K562 (cell line): Measurements from ENCODE around the gene CCL27. TPM values are rescaled to one million over a fixed set of nuclear protein-coding genes. Genes with fewer than 3 reads are reported as not detected.
A peak's percentile ranks its signal among the peaks of the same experiment; 100 is the strongest.

Experiments used
- CREB5 ChIP-seq: fragments of 250-450 bp; sonication (Bioruptor Pico); IDR thresholded peaks from 2 replicates; pipeline ENCODE4 v1.5.0; 2020; ENCODE audit warnings: mild to moderate bottlenecking
- EP300 ChIP-seq: IDR thresholded peaks from 2 replicates; pipeline ENCODE4 v1.6.1; 2012; ENCODE audit warnings: low read length, improper control_type of control experiment
- HDGF ChIP-seq: fragments of 450-650 bp; IDR thresholded peaks from 2 replicates; pipeline ENCODE4 v1.6.1; 2016
- IRF2 ChIP-seq: sonication (generic); formaldehyde crosslinking; IDR thresholded peaks from 2 replicates; pipeline ENCODE4 v1.8.1; 2022; ENCODE audit warnings: mild to moderate bottlenecking, missing genetic modification reagents
- KDM1A ChIP-seq, 2 experiments: fragments of 450-650 bp; IDR thresholded peaks; 2 replicates each; pipeline ENCODE4 v1.6.1; 2016; ENCODE audit warnings: mild to moderate bottlenecking in 2 of 2
- MBD2 ChIP-seq: sonication (generic); IDR thresholded peaks from 2 replicates; pipeline ENCODE4 v1.6.1; 2016; ENCODE audit warnings: low read depth, borderline replicate concordance
- MTA1 ChIP-seq: fragments of 450-650 bp; IDR thresholded peaks from 2 replicates; pipeline ENCODE4 v1.6.1; 2017; ENCODE audit warnings: borderline replicate concordance
- PKNOX1 ChIP-seq: fragments of 450-650 bp; IDR thresholded peaks from 2 replicates; pipeline ENCODE4 v1.6.1; 2016
- POLR2H ChIP-seq: IDR thresholded peaks from 2 replicates; pipeline ENCODE4 v1.6.1; 2016; ENCODE audit warnings: missing genetic modification characterization, low read depth, mild to moderate bottlenecking, control low read depth, missing compliant biosample characterization, moderate library complexity
- RBM22 ChIP-seq: fragments of 200-400 bp; formaldehyde crosslinking; IDR thresholded peaks from 2 replicates; pipeline ENCODE4 v1.6.1; 2018; ENCODE audit warnings: low read length, low read depth; ENCODE audit not compliant: poor library complexity, severe bottlenecking
- SRF ChIP-seq, 2 experiments: fragments of 250-450, 450-650 bp in 1 of 2; sonication (Bioruptor Pico) in 1 of 2; sonication (generic) in 1 of 2; formaldehyde crosslinking; IDR thresholded peaks; 2 replicates each; pipeline versions ENCODE4 v1.5.0 to v1.5.1; 2020 to 2022; ENCODE audit warnings: mild to moderate bottlenecking in 1 of 2, missing genetic modification reagents in 1 of 2
- TEAD1 ChIP-seq, 2 experiments: fragments of 450-650 bp in 1 of 2; sonication (generic) in 1 of 2; formaldehyde crosslinking; IDR thresholded peaks; 2 replicates each; pipeline versions ENCODE4 v1.4.0 to v1.8.0; 2020 to 2022; ENCODE audit warnings: mild to moderate bottlenecking in 2 of 2, missing genetic modification reagents in 1 of 2
- ZBTB49 ChIP-seq: sonication (generic); formaldehyde crosslinking; IDR thresholded peaks from 2 replicates; pipeline ENCODE4 v1.8.0; 2022; ENCODE audit warnings: missing genetic modification reagents, mild to moderate bottlenecking, borderline replicate concordance
- ZBTB5 ChIP-seq: fragments of 450-650 bp; IDR thresholded peaks from 2 replicates; pipeline ENCODE4 v1.6.1; 2017; ENCODE audit warnings: antibody characterized with exemption
- ZHX1 ChIP-seq: fragments of 150-350 bp; conservative IDR thresholded peaks from 2 replicates; pipeline ENCODE4 v1.6.1; 2014; ENCODE audit warnings: low read length
- ZNF133 ChIP-seq: fragments of 250-450 bp; sonication (Bioruptor Pico); IDR thresholded peaks from 2 replicates; pipeline ENCODE4 v1.4.0; 2020; ENCODE audit warnings: mild to moderate bottlenecking
- ZNF695 ChIP-seq: fragments of 450-650 bp; formaldehyde crosslinking; IDR thresholded peaks from 2 replicates; pipeline ENCODE4 v1.4.0; 2020; ENCODE audit warnings: mild to moderate bottlenecking, moderate library complexity
- ZNF76 ChIP-seq: fragments of 250-450 bp; sonication (Bioruptor Pico); IDR thresholded peaks from 2 replicates; pipeline ENCODE4 v1.4.0; 2020; ENCODE audit warnings: mild to moderate bottlenecking, moderate library complexity, borderline replicate concordance
- polyA plus RNA-seq, 8 experiments: library from polyadenylated mRNA; depleted of rRNA in 4 of 8; stranded (reverse) in 5 of 8; unstranded in 3 of 8; fragments of >200 nt; fragmentation: Nextera tagmentation in 2 of 8; fragmentation: Illumina TruSeq in 1 of 8; extraction: Ambion mirVana in 2 of 8; extraction: Trizol in 1 of 8; gene quantifications; 2 replicates each; pipeline versions ENCODE4 v1.2.1 to v1.2.3, GENCODE V29; 2011 to 2014; ENCODE audit warnings: inconsistent platforms in 1 of 8, missing spikeins in 1 of 8
- total RNA-seq, 7 experiments: library from RNA; depleted of rRNA in 6 of 7; stranded (reverse); fragments of >200 nt in 6 of 7; fragmentation: Illumina TruSeq in 2 of 7; extraction: Trizol in 2 of 7; gene quantifications; 2 replicates each; pipeline versions ENCODE4 v1.2.1 to v1.2.3, GENCODE V29; 2011 to 2021; ENCODE audit warnings: low replicate concordance in 1 of 7

Gene CCL27
- total and polyA plus RNA-seq, 9 of the 15 experiments (the other 6 are each of a cell fraction or from before 2014, with no cell fraction given): 0.10 to 0.53 (median 0.27) TPM; not detected in 5

- TF ChIP-seq SRF (CRISPR knock-in tag; IDR thresholded peaks at IDR 0.05) (no peak), MTA1 (no peak), TEAD1 (CRISPR knock-in tag; IDR thresholded peaks at IDR 0.05) (peak in 1 of 2 experiments; percentile 19; a peak in 1 of 4 replicates), EP300 (no peak), ZBTB5 (no peak), CREB5 (no peak), MBD2 (peak; percentile 67), ZNF133 (CRISPR knock-in tag) (no peak), PKNOX1 (peak; percentile 79), HDGF (no peak), KDM1A (IDR thresholded peaks at IDR 0.05) (no peak), RBM22 (no peak), POLR2H (tag) (no peak), ZBTB49 (no peak), ZNF76 (no peak), ZNF695 (CRISPR knock-in tag) (no peak), IRF2 (CRISPR knock-in tag) (no peak), ZHX1 (no peak)
These were observed 16.0 kb downstream of the CCL27 start, which contains the start of gene GALT (continued) for GRCh38 chr9:34646211-34647083.
